Left colon (tissue), 2 donors: ENCODE data around the gene C3orf62. TPM values are rescaled to one million over a fixed set of nuclear protein-coding genes. Genes with fewer than 3 reads are reported as not detected.

Experiments
- ATAC-seq: fragments of 200-7000 bp; cut with Tn5 transposase; one replicate; pipeline ENCODE4 v1.9.1; 2020; ENCODE audit warnings: mild to moderate bottlenecking, moderate library complexity
- DNase-seq, 2 donors: peaks; one replicate each; pipeline ENCODE4 v3.0.0-alpha.2; 2020
- intact Hi-C, 2 donors: fragments of 100-400 bp; cut with DNase I in 1 of 2; cut with micrococcal nuclease in 1 of 2; formaldehyde crosslinking; loops; one replicate each; pipeline versions ENCODE4 v1.11.2 to v1.14.0; 2022; cut with DNase I, micrococcal nuclease
- long read RNA-seq: library from polyadenylated mRNA; unstranded; transcript quantifications from one replicate; pipeline ENCODE4 v2.0.0, GENCODE V29; 2021
- total RNA-seq, 2 donors: library from RNA; stranded (reverse); fragmentation: NEBNext Ultra II Directional; extraction: Animal tissue kit (Norgen Biotek cat#: 25700); gene quantifications; one replicate each; pipeline ENCODE4 v1.2.1, GENCODE V29; 2021
- donor health status: DM: no; HTN: no; CAD: no.
- donor health status: DM: yes; HTN: yes; CAD: no.

C3orf62 gene
- 1 to 10 TPM; 4.7 to 4.8 TPM for total RNA-seq
- long read RNA-seq, full-length matches to known transcripts = 1 of 2 reads
- long read RNA-seq, partial matches to known transcripts = 0 of 2 reads
- long read RNA-seq, other reads (novel, unspliced or antisense) = 1 of 2 reads

DNA sequence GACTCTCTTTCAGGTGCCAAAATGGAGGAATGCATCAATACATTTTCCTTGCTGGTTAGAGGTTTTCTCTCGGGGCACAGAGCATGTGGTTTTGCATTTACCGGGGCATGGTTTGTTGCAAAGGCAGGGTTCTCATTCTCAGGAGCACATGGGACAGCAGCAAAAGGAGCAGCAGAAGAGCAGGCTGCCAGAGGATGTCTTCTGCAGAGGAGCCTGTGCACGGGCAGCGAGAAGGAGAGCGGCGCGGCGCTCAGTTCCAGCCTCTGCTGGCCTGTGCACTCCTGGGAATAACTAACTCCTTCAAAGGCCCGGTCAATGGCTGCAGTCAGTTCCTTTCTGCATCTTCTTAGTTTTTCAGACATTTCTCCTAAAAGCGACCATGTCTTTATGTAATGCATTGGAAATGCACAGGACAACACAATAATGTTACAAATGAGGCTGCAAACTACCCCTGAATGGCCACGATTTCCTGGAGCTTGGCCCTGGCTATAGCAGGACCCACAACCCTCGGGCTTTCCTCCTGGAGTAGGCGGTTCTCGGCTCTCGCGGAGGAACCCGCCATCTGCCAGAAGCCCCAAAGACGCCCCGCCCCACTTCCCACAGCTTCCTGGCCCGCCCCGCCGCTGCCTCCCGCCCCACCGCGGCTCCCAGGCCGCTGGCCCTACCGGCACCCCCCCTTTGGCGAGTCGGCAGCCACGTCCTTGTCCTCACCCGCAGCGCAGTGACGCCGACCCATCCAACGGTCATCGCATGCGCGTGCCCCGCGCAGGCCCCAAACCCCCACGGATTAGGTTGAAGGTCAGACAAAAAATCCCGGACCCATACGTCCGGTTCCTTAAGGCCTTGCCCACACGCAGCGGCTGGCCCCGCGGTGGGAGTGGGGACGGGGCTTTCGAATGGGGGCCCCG is at the start of gene C3orf62:
TSS of gene C3orf62 (minus strand) at position 758 of the 908 bp plus-strand sequence. CDS start at position 398, 360 bp downstream.
- DNase-seq (peak; percentile 92 to 93), ATAC-seq (peak; percentile 88)
- intact Hi-C loops = no loop called here

DNA sequence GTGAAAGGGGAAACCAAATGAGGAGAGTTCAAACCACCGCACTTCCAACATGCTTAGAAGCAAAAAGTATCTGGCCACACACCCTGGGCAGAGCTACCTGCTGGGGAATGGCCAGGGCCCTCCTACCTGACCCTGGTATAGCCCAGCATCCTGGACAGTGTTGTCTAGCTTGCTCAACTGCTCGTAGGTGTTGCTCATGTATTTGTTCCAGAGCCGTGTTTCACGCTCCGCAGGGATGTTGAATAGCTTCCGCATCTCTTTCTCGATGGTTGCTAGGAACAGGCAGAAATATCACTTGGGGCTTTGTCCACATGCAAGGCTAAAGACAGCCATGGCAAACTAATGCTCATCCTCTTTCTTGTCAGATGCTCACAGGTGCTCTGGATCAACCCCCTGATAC is 47.7 kb upstream of the C3orf62 start:
- no peak for DNase-seq
- intact Hi-C loops = no loop called here
- ATAC-seq = no peak

DNA sequence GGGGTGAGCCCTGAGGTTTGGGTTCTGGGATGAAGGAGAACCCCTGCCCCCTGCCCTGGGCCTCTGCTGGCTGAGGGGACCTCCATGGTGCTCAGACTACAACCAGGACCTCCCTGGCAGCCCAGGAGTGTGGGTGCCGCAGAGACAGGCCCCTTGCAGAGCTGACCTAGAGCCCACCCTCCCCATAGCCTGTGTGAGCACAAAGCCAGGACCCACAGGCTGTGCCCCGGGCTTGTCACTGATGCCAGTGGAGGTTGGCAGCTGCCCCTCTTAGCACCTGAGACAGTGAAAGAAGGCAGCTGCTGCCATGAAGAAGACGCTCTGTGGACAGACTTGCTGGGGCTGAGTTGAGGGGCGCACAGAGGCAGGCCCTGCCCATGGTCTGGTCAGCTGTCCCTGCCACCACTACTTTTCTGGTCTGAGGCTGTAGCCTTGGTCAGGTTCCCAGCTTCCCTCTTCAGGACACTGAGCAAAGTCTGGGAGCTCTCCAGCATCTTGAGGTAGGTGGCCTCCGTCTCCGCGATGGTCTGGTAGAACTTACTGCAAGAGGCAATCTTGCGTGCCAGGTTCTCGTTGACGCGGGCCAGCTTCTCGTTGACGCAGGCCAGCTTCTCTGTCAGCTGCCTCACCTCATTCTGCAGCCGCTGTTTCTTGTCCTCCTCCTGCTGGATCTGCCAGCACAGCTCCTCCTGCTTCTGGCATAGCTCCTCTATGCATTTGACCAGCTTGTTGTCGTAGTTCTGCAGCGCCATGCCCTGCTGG is 39.8 kb upstream of the C3orf62 start:
- peak; percentile 7 for ATAC-seq
- intact Hi-C loops = no loop called here
- DNase-seq = peak in 1 of 2 donors; percentile 78

DNA sequence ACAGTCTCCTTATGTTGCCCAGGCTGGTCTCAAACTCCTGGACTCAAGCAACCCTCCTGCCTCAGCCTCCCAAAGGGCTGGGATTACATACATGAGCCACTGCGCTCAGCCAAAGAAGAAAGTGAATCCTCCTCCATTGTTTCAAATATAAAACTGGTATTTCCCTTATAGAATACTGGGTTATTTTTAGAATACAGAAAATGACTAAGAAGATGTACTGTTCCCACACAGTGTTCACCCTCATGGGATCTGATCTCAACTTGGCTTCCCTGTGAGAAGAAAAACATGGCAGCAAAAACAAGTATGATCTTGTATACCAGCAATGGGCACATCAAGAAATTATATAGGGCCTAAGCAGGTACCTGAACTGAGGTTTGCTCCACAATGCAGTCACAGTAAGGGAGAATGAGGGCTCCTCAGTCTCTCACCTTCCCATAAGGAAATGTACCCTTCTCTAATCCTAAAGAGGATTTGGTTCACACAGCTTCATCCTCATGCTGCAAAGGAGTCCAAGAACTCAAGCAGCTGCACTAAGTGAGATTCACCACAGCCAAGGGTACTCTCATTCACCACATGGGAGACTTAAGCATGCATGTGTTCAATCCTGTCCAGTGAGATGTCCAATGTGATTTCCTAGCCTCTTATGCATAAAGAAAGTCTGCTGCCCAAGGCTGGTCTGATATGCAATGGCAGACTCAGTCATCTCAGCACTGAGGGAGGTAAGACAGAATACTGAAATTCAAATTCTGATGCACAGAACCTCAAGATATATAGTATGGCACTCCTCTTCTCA is 37.1 kb upstream of the C3orf62 start:
- intact Hi-C loops = no loop called here
- ATAC-seq (no peak), DNase-seq (no peak)

DNA sequence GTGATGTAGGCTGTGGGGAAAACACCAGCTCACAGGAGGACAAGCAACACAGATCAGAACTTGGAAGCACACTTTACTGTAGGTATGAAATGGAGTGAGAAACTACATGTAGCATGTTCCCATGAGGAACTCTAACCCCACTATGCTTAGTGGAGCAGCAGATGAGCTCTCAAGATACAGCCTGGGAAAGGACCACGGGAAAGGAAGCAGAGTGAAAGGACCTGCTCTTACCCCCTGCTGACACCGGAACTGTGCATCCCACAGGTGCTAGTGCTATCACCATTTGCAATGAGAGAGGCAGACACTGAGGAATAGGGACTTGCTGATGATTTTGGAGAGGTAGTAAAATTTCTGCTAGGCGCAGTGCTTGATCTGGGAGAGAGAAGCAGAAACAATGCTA is 34.3 kb upstream of the C3orf62 start:
- intact Hi-C loops = no loop called here
- DNase-seq (no peak), ATAC-seq (no peak)

DNA sequence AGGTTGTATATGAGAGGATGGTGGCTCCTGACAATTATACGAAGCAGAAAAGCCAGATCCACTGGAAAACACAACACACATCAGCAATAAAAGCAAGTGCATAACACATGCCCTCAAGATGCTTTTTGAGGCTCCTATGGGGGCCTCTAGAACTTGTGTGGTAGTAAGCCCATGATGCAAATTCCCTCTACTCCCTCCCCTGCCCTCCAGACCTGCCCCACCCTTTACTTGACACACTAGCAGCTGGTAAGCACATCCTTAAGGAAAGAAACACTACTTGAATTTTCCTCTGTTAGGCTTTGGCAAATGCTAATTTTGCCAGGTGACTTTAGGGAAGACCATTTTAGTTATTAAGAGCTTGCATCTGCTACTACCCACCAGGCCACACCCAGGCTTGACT is 33.6 kb upstream of the C3orf62 start:
- intact Hi-C loops = no loop called here
- DNase-seq = no peak
- no peak for ATAC-seq

DNA sequence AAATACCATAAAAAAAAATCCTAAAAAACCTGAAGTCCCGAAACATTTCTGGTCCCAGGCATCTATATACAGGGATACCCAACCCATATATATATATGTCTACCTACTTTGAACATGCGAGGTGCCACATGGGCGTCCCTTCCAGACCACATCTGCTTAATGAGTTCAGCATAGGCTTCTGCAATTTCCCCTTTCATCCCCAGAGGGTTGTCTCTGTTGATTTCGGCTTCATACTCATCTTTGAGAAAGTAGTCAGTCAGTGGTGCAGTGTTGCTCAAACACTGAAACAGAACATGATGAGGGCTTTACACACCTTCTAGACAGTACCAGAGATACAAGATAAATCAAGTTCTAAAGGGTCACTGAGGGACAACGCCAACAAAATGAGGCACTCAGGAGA is 28.6 kb upstream of the C3orf62 start:
- no peak for ATAC-seq

DNA sequence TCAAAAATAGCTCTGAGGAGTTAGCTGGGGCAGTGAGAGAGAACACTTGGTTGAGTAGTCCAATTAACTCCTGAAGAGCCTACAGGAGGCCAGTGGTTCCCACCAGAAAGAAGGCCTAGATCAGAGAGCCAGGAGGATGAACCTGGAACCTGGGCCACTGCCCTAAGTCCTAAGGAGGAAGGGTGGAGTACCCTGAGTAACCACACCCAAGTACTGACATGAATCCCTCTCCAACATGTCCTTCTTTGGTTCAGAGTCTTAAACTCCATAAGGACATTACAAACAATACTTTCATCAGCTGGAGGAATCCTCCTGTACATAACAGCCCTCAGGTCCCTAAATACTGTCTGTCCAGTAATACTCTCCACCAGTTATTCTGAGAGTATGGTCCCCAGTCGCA is 25.6 kb upstream of the C3orf62 start:
- intact Hi-C loops = no loop called here
- ATAC-seq (peak; percentile 66), DNase-seq (no peak)

More for the DNA sequence above, 28.6 kb upstream of the C3orf62 start:
- DNase-seq = no peak
- intact Hi-C loops = no loop called here

DNA sequence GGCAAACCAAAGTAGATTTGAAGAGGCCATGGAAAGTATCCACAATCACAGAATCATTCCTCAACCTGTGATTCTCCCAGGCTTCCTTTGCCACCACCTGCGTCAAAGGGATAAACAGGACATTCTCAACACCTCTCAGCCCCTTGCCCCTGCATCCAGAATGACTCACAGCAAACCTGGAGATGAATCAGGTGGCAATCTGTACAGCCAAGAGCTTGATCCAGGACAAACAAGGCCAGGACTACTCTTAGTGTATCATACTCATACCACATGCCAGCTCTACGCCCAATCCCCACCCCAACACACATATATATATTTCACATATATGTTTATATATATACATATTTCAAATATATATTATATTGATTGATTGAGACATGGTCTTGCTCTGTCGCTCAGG is 23.6 kb upstream of the C3orf62 start:
- intact Hi-C loops = no loop called here
- ATAC-seq (no peak), DNase-seq (no peak)

DNA sequence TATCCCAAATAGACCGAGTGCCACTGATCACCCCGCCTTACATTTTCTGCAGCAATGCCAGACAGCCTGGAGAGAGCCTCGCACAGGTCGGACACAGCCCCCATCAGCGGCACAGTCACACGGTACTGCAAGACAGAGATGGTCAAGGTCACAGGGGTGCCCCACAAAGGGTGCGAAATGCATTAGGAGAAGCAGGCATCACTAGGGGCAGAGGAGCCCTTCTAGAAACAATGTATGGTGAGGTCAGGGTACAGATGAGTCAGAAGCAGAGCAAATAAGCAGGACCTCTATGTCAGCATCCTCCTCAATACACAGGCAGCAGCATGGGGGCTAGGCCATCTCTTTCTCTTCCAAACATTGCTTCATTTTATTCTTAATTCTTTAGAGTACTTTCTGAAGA is 21.5 kb upstream of the C3orf62 start:
- intact Hi-C loops = no loop called here
- no peak for DNase-seq
- ATAC-seq = no peak

DNA sequence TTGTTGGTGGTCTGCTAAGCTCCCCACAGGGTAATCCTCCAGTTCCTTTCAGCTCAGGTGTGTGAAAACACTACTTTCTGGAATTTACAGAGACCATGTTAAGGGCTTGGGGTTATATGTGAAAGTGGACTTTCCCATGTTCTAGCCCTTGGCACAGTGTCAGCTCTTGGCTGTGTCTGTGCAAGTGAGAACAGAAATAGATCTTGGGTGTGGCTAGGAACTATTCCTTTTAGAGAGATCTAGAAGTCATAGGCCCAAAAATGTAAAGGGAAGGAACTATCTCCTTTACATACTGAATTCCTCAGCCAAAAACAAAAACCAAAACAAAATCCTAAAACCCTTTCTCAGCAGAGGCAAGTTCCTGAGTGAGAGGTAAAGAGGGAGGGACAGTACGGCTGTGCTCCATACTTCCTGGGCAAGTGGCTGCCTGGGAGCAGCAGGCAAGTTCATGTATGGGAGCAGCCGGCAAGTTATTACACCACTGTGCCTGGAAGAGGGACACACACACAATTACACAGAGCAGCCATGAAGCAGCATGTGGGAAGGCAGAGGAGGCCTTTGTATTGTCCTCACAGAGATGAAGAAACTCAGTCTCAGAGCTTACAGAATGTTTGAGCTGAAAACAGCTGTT is 19.9 kb upstream of the C3orf62 start:
- ATAC-seq = peak; percentile 78
- DNase-seq = peak; percentile 32 to 46
- intact Hi-C loops = no loop called here

DNA sequence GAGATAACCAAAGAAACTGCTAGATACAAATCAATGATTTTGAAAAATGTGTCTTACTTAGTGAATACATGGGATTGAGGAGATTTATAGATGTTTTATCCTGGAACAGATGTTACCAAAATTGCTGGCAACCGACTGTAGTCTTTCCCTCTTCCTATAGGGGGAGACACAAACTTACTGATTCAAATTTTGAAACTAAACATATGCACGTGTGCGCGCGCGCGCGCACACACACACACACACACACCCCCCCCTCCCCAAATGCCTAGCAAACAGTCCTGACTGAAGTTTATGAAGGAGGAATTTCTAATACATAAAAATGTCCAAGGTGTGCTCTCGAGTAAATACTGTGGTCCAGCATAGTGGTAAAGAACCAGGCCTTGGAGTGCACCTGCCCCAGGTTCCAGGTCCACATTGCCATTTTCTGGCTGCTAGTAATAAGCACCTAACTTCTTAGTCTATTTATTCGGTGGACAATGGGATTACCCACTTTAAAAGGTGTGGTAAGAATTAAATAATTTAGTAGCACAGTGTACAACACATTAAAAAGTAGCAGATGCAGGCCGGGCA is 18.5 kb upstream of the C3orf62 start:
- peak; percentile 26 for ATAC-seq
- intact Hi-C loops = no loop called here
- peak in 1 of 2 donors; percentile 26 for DNase-seq

DNA sequence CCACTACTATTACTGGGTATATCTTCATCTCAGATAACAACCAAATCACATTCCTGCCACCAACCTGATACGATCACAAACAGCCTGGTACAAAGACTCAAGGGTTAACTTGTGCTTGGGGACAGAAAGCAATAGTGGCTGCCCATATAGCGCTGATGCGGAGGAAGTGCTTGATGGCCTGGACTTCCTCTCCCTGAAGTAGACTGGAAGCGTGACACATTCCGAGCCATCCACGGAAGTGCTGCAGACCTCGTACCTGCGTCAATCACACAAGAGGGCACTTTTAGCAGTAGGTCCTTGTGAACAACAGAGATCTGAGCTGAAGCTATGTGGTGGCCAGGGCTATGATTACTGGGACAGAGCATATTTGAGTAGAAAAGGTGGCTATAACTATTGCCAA is 17.3 kb upstream of the C3orf62 start:
- intact Hi-C loops = no loop called here
- DNase-seq (no peak), ATAC-seq (no peak)

DNA sequence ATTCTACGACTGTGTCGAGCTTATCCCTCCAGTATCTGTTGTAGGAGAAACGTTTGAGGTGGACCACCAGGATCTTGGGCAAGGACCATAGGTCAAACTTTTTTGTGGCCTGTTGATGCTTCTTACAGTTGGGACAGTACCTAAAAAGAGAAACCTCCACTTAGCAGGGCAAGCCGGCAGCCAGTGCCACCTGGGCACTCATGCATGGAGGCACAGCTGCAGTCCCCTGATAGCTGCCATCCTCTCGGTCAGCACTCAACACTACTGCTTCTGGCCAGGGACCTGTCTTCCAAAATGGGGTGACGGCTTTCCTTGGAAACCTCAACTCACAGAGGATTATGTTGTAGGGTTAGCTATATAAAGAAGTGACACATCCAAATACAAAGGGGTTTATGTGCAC is 7.0 kb upstream of the C3orf62 start:
- intact Hi-C loops = no loop called here
- DNase-seq = no peak
- ATAC-seq = no peak

DNA sequence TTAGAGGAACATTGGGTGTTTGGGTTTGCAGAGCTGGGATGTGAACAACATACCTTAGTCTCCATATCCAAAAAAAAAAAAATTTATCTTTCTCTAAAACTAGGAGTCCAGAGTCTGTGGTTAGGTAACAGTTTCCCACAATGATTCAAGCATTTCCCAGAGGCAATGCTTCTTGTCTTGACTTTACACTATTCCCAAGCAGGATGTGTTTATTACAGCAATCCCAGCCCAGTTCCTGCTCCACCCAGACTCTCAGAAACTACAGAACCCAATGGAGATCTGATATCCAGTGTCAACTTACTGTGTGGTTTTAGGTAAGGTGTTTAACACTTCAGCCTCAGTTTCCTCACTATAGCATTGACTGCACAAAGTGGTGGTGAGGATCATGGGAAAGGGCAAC is 2.3 kb upstream of the C3orf62 start:
- DNase-seq (no peak), ATAC-seq (peak; percentile 75)
- intact Hi-C loops = no loop called here

DNA sequence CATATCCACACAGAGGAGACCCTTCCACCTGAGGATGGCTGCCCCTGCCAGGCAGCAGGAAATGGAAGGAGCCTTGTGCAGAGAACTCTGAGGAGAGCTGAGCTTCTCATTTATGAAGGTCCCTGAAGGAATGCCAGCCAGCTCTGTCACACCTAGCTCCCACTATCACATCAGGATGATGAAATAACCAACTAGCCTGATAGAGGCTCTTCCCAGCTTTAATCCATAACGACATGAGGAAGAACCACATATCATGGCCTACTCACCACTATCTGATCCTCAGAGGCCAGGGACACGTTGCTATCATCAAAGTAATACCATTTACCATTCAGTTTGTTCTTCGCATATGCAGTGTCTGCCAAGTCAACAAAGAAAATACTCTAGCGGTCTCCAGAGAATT is 1.5 kb upstream of the C3orf62 start:
- no peak for ATAC-seq
- intact Hi-C loops = no loop called here
- DNase-seq = no peak

DNA sequence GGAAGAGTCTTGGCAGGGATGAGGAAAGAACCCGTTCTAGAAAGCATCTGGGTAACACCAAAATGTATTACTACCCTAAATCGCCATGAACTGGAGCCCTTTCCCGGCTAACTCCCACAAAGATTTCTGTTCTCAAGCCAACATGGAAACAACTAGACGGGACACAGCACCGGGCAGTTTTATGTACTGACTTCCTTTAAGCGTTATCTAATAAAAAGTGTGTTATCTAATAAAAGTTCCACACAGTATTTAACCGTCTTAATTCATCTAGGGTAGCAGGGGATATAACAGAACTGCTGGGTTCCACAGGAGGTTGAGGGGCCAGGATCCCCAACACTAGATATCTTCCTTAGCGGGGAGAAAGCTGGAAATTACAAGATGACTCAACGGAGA is 347 bp upstream of the C3orf62 start:
- peak; percentile 23 for ATAC-seq
- no peak for DNase-seq
- intact Hi-C loops = no loop called here

DNA sequence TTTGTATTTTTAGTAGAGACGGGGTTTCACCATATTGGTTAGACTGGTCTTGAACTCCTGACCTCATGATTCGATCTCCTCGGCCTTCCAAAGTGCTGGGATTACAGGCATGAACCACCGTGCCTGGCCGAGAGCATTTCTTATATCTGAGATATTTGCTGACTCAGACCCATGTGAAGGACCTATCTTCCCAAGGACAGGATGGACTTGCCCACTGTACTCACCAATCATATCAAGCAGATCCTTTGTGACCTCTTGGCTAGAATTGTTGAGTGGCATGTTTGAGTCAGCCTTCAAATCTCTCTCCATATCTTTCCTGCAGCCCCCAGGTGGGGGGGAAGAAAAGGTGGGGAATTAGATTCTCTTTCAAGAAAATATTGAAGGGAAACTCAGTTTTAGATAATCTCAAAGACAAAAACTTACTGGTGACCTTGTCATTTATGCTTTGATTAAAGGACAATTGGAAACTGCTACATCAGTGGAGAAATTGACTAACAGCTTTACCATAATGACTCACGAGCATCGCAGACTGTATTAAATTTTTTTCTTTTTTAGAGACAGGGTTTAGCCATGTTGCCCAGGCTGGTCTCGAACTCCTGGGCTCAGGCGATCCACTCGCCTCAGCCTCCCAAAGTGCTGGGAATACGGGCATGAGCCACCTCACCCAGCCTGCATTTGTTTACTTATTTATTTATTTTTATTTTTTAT is 3.1 kb downstream of the C3orf62 start:
- intact Hi-C loops = no loop called here
- DNase-seq (no peak), ATAC-seq (no peak)
